Gastroesophageal sphincter (tissue), 3 donors: ENCODE measurements around the gene TACC3.

Experiments
- CTCF ChIP-seq, 4 experiments: fragments of 200-600 bp in 2 of 4; fragments of 450-650 bp in 2 of 4; sonication (generic) in 1 of 4; IDR thresholded peaks; one replicate each; pipeline ENCODE4 v1.5.1; 2017 to 2019; ENCODE audit warnings: antibody characterized with exemption in 4 of 4, mild to moderate bottlenecking in 2 of 4, moderate library complexity in 2 of 4
- EP300 ChIP-seq: sonication (generic); formaldehyde crosslinking; IDR thresholded peaks from one replicate; pipeline ENCODE4 v1.6.1; 2017; ENCODE audit warnings: antibody characterized with exemption, mild to moderate bottlenecking
- POLR2A ChIP-seq, 2 donors: fragments of 450-650 bp; IDR thresholded peaks; one replicate each; pipeline ENCODE4 v1.6.1; 2017; ENCODE audit warnings: antibody characterized with exemption in 2 of 2, mild to moderate bottlenecking in 2 of 2, moderate library complexity in 1 of 2
- POLR2AphosphoS5 ChIP-seq: sonication (generic); formaldehyde crosslinking; IDR thresholded peaks from one replicate; pipeline ENCODE4 v1.6.1; 2017; ENCODE audit warnings: antibody characterized with exemption

GRCh38 chr4:1749826-1750225 lies 28.5 kb downstream of the TACC3 start:
- no peak for TF ChIP-seq CTCF (IDR thresholded peaks at IDR 0.05)
- no peak for TF ChIP-seq POLR2A (IDR thresholded peaks at IDR 0.05)
- TF ChIP-seq POLR2AphosphoS5, result no peak
- TF ChIP-seq EP300, result no peak
